GM12892 (cell line): Measurements from ENCODE around the gene SLIT3.

ENCODE experiments used
- POLR2A ChIP-seq: IDR thresholded peaks from 2 replicates; pipeline ENCODE4 v1.6.1; 2011; ENCODE audit warnings: low read depth, low read length, control low read depth
- POLR2AphosphoS5 ChIP-seq: IDR thresholded peaks from 2 replicates; pipeline ENCODE4 v1.6.1; 2011; ENCODE audit warnings: low read depth, low read length, control low read depth
- TAF1 ChIP-seq: IDR thresholded peaks from 2 replicates; pipeline ENCODE4 v1.6.1; 2011; ENCODE audit warnings: low read depth, mild to moderate bottlenecking, control low read depth, low read length, borderline replicate concordance

- TF ChIP-seq POLR2A (no peak), TAF1 (no peak), POLR2AphosphoS5 (no peak)
Observed at GRCh38 chr5:168947212-168947868, 353.6 kb downstream of the SLIT3 start.
